Measurements from ENCODE around the gene SEL1L.

Gene SEL1L

GRCh38 chr14:81562818-81563217 is 29.2 kb upstream of the SEL1L start:
- DNase-seq (ENCODE audit: low spot score), result no peak
- CTCF ChIA-PET, result no interaction called here
- no peak for TF ChIP-seq CTCF (conservative IDR thresholded peaks at IDR 0.05; ENCODE audit: low read depth)
- no peak overlapping the region for H3K27ac ChIP-seq
- POLR2A ChIA-PET (ENCODE audit: low non-redundant PET), result no interaction called here

GRCh38 chr14:81561084-81561775 is 27.6 kb upstream of the SEL1L start:
- H3K27ac ChIP-seq, result no peak overlapping the region
- peak; percentile 33 for DNase-seq (ENCODE audit: low spot score)
- CTCF ChIA-PET, result interaction anchor here (0.7 kb wide), 1 partner anchor 1085 kb away, joined by 3 read pairs; no protein-coding TSS in a partner anchor
- TF ChIP-seq CTCF (conservative IDR thresholded peaks at IDR 0.05; ENCODE audit: low read depth), result no peak
- POLR2A ChIA-PET (ENCODE audit: low non-redundant PET), result no interaction called here

GRCh38 chr14:81559385-81559784 is 25.7 kb upstream of the SEL1L start:
- POLR2A ChIA-PET (ENCODE audit: low non-redundant PET), result no interaction called here
- CTCF ChIA-PET, result no interaction called here
- no peak overlapping the region for H3K27ac ChIP-seq
- no peak for DNase-seq (ENCODE audit: low spot score)
- TF ChIP-seq CTCF (conservative IDR thresholded peaks at IDR 0.05; ENCODE audit: low read depth), result no peak

- H3K27ac ChIP-seq, result no peak overlapping the region
- ChIA-PET POLR2A (ENCODE audit: low non-redundant PET) (no interaction called here), CTCF (no interaction called here)
- TF ChIP-seq CTCF (conservative IDR thresholded peaks at IDR 0.05; ENCODE audit: low read depth), result no peak
- no peak for DNase-seq (ENCODE audit: low spot score)
These were observed 23.5 kb upstream of the SEL1L start for GRCh38 chr14:81557146-81557545.

GRCh38 chr14:81555684-81556083 is 22.0 kb upstream of the SEL1L start:
- CTCF ChIA-PET, result no interaction called here
- no peak for TF ChIP-seq CTCF (conservative IDR thresholded peaks at IDR 0.05; ENCODE audit: low read depth)
- POLR2A ChIA-PET (ENCODE audit: low non-redundant PET), result no interaction called here
- H3K27ac ChIP-seq, result no peak overlapping the region
- DNase-seq (ENCODE audit: low spot score), result no peak

GRCh38 chr14:81555051-81555450 is 21.4 kb upstream of the SEL1L start:
- H3K27ac ChIP-seq, result no peak overlapping the region
- ChIA-PET CTCF (no interaction called here), POLR2A (ENCODE audit: low non-redundant PET) (no interaction called here)
- TF ChIP-seq CTCF (conservative IDR thresholded peaks at IDR 0.05; ENCODE audit: low read depth), result no peak
- DNase-seq (ENCODE audit: low spot score), result no peak

All from RWPE1 (cell line).